Subcutaneous abdominal adipose tissue (tissue), 5 donors: Measurements from ENCODE around the gene NAA15.
"Not testable (repeated sequence)": the region's sequence is repeated elsewhere in the genome, so short reads cannot be mapped to it uniquely, and the experiment has no call there.

Experiments
- H3K27ac ChIP-seq: one replicate; pipeline ENCODE4 v1.7.0; 2013; ENCODE audit warnings: low read depth, mild to moderate bottlenecking, inconsistent platforms, low read length, moderate library complexity
- H3K27me3 ChIP-seq, 5 donors: one replicate each; pipeline ENCODE4 v1.7.0; 2013; ENCODE audit warnings: low read length in 5 of 5, inconsistent platforms in 1 of 5; ENCODE audit not compliant: control insufficient read depth in 5 of 5, insufficient read depth in 4 of 5
- H3K36me3 ChIP-seq, 5 donors: one replicate each; pipeline ENCODE4 v1.7.0; 2013; ENCODE audit warnings: low read length in 5 of 5; ENCODE audit not compliant: control insufficient read depth in 5 of 5, insufficient read depth in 5 of 5
- H3K4me1 ChIP-seq, 5 donors: one replicate each; pipeline ENCODE4 v1.7.0; 2013; ENCODE audit warnings: low read length in 5 of 5, mild to moderate bottlenecking in 3 of 5, moderate library complexity in 1 of 5; ENCODE audit not compliant: control insufficient read depth in 5 of 5, insufficient read depth in 5 of 5
- H3K4me3 ChIP-seq, 5 donors: one replicate each; pipeline ENCODE4 v1.7.0; 2013; ENCODE audit warnings: low read length in 5 of 5, low read depth in 1 of 5
- H3K9ac ChIP-seq, 5 donors: one replicate each; pipeline ENCODE4 v1.7.0; 2013; ENCODE audit warnings: low read length in 5 of 5, mild to moderate bottlenecking in 4 of 5, moderate library complexity in 3 of 5
- H3K9me3 ChIP-seq, 5 donors: one replicate each; pipeline ENCODE4 v1.7.0; 2013; ENCODE audit warnings: low read length in 5 of 5; ENCODE audit not compliant: control insufficient read depth in 5 of 5
- donor health status: healthy.
- donor health status: healthy.
- donor health status: healthy.
- donor health status: healthy.
- donor health status: healthy.

NAA15 gene

DNA sequence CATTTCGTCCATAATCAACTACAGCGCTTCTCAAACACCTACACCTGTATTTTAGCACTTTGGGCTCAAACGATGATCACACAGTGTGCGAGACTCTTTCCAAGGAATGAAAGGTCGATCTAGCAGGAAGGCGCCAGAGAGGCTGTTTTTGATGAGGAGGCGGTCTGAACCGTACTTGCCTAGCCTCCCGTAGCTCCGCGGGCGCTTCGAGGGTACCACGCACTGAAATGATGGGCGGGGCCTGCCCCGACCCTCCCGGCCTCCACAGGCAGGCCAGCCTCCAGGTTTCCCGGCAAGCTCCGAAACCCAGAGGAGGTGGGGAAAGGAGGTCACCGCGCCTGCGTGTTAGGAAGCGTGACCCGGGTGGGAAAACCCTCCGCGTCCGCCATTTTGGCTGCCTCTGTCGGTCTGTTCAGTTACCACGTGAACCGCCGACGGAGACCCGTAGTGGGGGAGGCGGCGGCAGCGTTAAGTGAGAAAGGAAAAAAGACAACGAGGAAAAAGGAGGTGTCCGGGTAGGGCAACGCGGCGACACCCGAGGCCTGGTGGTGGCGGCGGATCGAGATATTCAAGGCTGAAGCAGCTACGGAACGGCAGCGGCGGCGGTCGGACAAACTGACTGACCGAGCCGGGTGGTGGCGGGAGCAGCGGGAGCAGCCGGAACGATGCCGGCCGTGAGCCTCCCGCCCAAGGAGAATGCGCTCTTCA is at the start of gene NAA15:
Gene NAA15 (plus strand): TSS at position 393 of the 708 bp plus-strand sequence. CDS start 273 bp downstream, at position 666.
- H3K27me3 ChIP-seq = no peaks in the 10 kb centered on the region
- no peaks in the 10 kb centered on the region for H3K36me3 ChIP-seq
- peaks cover 0 to 4% (median 0%) of the 10 kb centered on the region in 5 donors for H3K9me3 ChIP-seq
- peak within 1 kb of the TSS; percentile 90 to 100 (median 99) for H3K9ac ChIP-seq
- peak within 1 kb of the TSS; percentile 98 for H3K27ac ChIP-seq
- H3K4me1 ChIP-seq = peaks cover 2 to 34% (median 24%) of the 10 kb centered on the region in 5 donors
- H3K4me3 ChIP-seq = peak within 1 kb of the TSS; percentile 88 to 98 (median 95)

DNA sequence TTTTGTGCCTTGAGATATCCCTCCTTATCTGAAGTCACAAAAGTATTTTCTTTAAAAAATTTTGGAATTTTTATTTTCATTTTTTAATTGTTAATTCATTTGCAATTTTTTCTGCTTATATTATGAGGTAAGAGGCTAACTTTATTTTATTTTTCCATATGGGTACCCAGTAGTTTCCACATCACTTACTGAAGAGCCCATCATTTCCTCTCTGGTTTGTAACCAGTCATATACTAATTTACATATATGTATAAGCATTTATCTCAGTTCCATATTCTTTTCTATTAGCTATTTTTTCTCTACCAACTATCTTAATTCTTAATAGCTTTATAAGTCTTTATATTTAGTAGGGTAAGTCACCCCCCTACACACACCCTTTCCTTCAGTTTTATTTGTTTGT is 48.3 kb upstream of the NAA15 start:
- Histone ChIP-seq H3K36me3 (no peaks in the 10 kb centered on the region), H3K27me3 (no peaks in the 10 kb centered on the region), H3K9me3 (no peaks in the 10 kb centered on the region), H3K27ac (no peak overlapping the region), H3K4me1 (no peaks in the 10 kb centered on the region), H3K4me3 (no peak overlapping the region), H3K9ac (no peak overlapping the region)

DNA sequence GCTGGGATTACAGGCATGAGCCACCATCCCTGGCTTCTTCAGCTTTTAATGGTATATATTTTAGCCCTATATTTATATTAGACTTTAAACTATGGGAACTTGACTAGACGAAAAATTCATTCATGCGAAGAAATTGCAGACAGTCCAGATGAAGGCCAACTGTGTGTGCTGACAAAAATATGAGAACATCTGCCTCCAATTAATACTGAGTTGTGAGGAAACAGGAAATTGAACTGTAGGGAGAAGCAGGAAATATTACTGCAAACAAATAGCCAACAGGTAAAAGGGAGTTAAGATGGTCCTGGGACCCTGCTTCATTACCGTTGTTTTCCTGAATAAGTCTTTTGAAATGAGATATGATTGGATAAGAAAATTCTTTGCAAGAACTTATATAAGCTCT is 47.6 kb upstream of the NAA15 start:
- Histone ChIP-seq H3K4me3 (no peak overlapping the region), H3K27ac (no peak overlapping the region), H3K9ac (no peak overlapping the region), H3K36me3 (no peaks in the 10 kb centered on the region), H3K27me3 (no peaks in the 10 kb centered on the region), H3K9me3 (no peaks in the 10 kb centered on the region), H3K4me1 (no peaks in the 10 kb centered on the region)

DNA sequence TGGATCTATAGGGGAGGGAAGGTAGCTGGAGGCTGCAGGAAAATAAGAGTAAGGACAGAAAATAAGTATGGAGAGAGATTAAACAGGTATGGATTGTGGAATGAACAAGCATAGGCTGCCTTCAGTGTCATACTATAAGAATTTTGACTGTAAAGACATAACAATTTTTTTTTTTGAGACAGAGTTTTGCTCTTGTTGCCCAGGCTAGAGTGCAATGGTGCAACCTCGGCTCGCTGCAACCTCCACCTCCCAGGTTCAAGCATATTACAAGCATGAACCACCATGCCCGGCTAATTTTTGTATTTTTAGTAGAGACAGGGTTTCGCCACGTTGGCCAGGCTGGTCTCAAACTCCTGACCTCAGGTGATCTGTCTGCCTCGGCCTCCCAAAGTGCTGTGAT is 45.7 kb upstream of the NAA15 start:
- H3K9ac ChIP-seq, H3K4me1 ChIP-seq, H3K27ac ChIP-seq, H3K9me3 ChIP-seq, H3K27me3 ChIP-seq, H3K4me3 ChIP-seq, H3K36me3 ChIP-seq: not testable (repeated sequence)

DNA sequence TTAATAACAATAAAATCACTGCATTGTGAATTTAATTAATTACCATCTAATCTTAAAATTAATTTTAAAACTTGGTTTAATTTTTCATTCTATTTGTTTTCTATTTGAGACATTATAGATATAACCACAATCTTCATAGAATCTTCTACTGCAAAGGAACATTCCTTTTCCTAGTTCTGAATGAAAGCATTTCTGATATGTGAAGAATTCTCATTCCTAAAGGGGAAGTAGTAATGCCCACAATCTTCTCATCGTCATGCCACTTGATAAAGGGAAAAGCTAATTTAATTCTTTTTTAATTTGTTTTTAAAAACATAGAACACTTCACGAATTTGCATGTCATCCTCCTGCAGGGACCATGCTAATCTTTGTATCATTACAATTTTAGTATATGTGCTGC is 45.0 kb upstream of the NAA15 start:
- Histone ChIP-seq H3K9me3 (no peaks in the 10 kb centered on the region), H3K9ac (no peak overlapping the region), H3K4me1 (no peaks in the 10 kb centered on the region), H3K27ac (no peak overlapping the region), H3K27me3 (no peaks in the 10 kb centered on the region), H3K36me3 (no peaks in the 10 kb centered on the region), H3K4me3 (no peak overlapping the region)

DNA sequence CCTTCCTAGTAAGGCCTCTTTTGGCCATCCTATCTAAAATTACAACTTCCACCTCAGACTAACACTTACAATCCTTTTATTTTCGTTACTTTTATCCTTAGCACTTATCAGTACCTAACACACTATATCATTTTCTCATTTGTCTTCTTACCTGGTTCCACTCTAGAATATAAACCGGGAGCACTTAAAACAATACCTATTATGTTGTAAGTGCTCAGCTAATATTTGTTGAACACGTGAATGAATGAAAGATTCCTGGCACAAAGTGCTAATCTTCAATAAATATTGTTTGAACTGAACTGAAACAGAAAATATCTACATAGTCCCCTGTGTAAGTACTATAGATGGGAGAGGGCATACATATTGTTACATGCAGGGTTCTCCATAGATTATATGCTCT is 35.7 kb upstream of the NAA15 start:
- Histone ChIP-seq H3K4me3 (no peak overlapping the region), H3K9ac (no peak overlapping the region), H3K36me3 (no peaks in the 10 kb centered on the region), H3K9me3 (no peaks in the 10 kb centered on the region), H3K27ac (no peak overlapping the region), H3K27me3 (no peaks in the 10 kb centered on the region), H3K4me1 (peaks cover 0 to 10% (median 8%) of the 10 kb centered on the region in 5 donors)

DNA sequence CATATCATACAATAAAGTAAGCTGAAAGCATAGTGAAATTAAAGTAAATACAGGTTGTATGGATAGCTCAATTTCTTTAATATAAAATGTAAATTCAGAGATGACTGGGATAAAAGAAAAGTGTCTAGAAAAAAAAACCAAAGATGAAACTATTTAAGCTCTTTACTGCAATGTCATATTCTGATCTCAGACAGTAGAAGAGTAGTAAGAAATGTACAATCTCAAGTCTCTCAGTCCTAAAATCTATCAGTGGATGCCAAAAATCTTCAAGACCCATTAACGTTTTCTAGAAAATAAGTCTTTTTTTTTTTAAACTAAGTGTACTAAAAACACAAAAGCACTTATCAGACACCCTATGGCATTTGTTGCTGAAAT is 35.1 kb upstream of the NAA15 start:
- H3K36me3 ChIP-seq = no peaks in the 10 kb centered on the region
- peaks cover 0 to 10% (median 8%) of the 10 kb centered on the region in 5 donors for H3K4me1 ChIP-seq
- H3K27me3 ChIP-seq = no peaks in the 10 kb centered on the region
- H3K9me3 ChIP-seq = no peaks in the 10 kb centered on the region
- H3K27ac ChIP-seq = peak overlapping the region; percentile 43
- H3K9ac ChIP-seq = peak overlapping the region in 3 of 5 donors; percentile 37 to 51 (median 48)
- H3K4me3 ChIP-seq = peak overlapping the region; percentile 56 to 81 (median 67)

DNA sequence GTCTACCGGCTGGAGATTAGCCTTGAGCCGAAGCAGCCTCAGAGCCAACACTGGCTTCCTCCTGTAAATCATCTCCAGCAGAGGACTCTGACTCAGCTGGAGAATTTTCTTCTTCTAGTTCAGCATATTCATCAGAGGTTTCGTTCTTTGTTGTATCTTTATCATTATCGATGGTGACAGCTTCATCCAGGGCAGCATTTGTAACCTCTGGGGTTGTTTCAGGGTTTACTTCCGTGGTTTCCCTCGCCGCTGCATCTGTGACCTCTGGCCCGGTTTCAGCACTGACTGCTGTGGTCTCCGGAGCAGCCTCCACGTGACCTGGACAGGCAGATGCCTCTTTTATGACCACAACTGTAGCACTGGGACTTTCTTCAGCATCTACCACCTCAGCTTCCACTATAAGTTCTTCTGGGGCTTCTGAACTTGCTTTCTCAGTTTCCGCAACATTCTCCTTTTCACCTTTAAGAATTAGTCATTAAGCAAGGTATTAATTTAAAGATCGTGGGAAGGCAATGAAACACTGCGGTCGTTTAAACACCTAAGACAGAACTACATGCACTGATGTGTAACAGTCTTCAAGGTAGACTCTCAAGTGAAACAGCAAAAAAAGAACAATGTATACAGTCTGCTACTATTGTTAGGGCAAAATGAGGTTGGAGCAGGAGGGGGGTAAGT is 34.6 kb upstream of the NAA15 start:
- H3K27ac ChIP-seq = peak overlapping the region; percentile 43
- peak overlapping the region in 3 of 5 donors; percentile 37 to 51 (median 48) for H3K9ac ChIP-seq
- no peaks in the 10 kb centered on the region for H3K9me3 ChIP-seq
- H3K27me3 ChIP-seq = no peaks in the 10 kb centered on the region
- no peaks in the 10 kb centered on the region for H3K36me3 ChIP-seq
- H3K4me3 ChIP-seq = peak overlapping the region; percentile 56 to 81 (median 67)
- H3K4me1 ChIP-seq = peaks cover 0 to 10% (median 8%) of the 10 kb centered on the region in 5 donors

DNA sequence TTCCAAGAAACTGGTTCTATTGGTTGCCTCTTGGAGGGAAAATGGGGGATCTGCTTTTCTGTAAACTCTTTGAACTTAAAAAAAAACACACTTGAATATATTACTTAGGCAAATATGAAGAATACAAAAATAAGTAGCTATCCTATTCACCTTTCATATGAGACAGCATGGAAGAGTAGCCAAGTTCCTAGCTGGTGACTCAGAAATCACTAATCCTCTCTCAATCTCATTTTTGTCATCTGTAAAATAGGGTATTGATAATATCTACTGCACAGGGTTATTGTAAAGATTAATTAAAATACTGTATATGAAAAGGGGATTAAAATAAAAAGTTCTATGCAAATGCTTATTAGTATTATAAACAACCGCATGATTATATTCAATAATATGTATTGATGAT is 34.0 kb upstream of the NAA15 start:
- no peak overlapping the region for H3K27ac ChIP-seq

DNA sequence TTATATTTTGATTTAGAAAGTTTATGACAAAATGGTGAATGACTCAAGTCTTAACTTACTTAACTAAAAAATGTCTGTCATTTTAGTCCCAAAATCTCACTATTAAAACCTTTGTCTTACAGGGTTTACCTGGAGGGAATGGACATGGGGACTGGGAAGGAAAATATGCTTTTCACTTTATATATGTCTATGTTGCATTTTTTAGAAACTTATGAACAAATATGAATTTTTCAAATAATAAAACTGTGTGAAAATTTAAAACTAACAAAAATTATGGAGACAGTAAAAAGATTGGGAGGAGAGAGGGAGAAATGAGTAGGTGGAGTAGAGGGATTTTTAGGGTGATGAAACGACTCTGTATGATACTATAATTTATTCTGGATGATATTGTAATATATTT is 27.5 kb upstream of the NAA15 start:
- Histone ChIP-seq H3K9ac (no peak overlapping the region), H3K9me3 (no peaks in the 10 kb centered on the region), H3K27ac (no peak overlapping the region), H3K27me3 (peaks cover under 1 to 7% (median 4%) of the 10 kb centered on the region in 5 donors), H3K4me1 (peaks cover 0 to under 1% (median under 1%) of the 10 kb centered on the region in 5 donors), H3K36me3 (no peaks in the 10 kb centered on the region), H3K4me3 (no peak overlapping the region)

More for the DNA sequence above, 34.0 kb upstream of the NAA15 start:
- Histone ChIP-seq H3K4me1 (peaks cover 0 to 10% (median 8%) of the 10 kb centered on the region in 5 donors), H3K9me3 (no peaks in the 10 kb centered on the region), H3K4me3 (no peak overlapping the region), H3K9ac (no peak overlapping the region), H3K36me3 (no peaks in the 10 kb centered on the region), H3K27me3 (no peaks in the 10 kb centered on the region)
